NB4 (cell line): Measurements from ENCODE around the gene FGF19.

Source experiments
- DNase-seq: peaks from one replicate; pipeline ENCODE4 v3.0.0; 2010; ENCODE audit warnings: low read depth
- H3K4me3 ChIP-seq: one replicate; pipeline ENCODE4 v1.5.1; 2011; ENCODE audit warnings: mild to moderate bottlenecking, low read depth, low read length, moderate library complexity
- CTCF ChIP-seq: IDR thresholded peaks from one replicate; pipeline ENCODE4 v1.5.1; 2012; ENCODE audit warnings: low read depth, low read length
- MAX ChIP-seq: IDR thresholded peaks from 2 replicates; pipeline ENCODE4 v1.6.1; 2011; ENCODE audit warnings: low read depth, low read length
- MYC ChIP-seq: IDR thresholded peaks from 2 replicates; pipeline ENCODE4 v1.6.1; 2011; ENCODE audit warnings: low read depth, low read length
- POLR2A ChIP-seq: IDR thresholded peaks from 2 replicates; pipeline ENCODE4 v1.6.1; 2011; ENCODE audit warnings: mild to moderate bottlenecking; ENCODE audit not compliant: insufficient read length; ENCODE audit errors: extremely low read depth

Gene FGF19

GRCh38 chr11:69734367-69734766 is 30.5 kb upstream of the FGF19 start:
- TF ChIP-seq CTCF (no peak), POLR2A (no peak), MYC (no peak), MAX (no peak)
- no peak overlapping the region for H3K4me3 ChIP-seq
- no peak for DNase-seq

DNA sequence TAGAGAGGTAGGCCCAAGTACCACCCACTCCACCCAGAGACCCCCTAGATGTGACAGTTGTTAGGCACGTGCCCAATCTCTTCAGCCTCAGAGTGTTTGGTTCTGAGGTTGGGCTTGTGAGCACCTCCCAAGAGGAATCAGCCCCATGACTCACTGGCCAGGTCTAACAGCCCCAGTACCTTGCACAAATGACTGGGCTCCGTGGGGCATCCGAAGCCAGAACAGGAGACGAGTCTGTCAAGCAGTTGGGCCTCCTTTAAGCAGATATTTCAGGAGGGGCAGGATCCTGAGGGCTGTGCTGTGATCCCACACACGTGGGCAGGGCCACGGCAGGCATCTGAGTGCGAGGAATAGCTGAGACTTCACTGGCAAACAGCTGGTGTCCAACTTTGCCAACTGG is 29.1 kb upstream of the FGF19 start:
- TF ChIP-seq MAX (no peak), MYC (no peak), POLR2A (no peak), CTCF (no peak)
- H3K4me3 ChIP-seq, result no peak overlapping the region
- no peak for DNase-seq

GRCh38 chr11:69731110-69731509 is 27.3 kb upstream of the FGF19 start:
- no peak for DNase-seq
- TF ChIP-seq CTCF (no peak), MAX (no peak)
- H3K4me3 ChIP-seq, result no peak overlapping the region

- no peak for DNase-seq
- TF ChIP-seq POLR2A, result no peak
- no peak for TF ChIP-seq MAX
- no peak for TF ChIP-seq CTCF
- TF ChIP-seq MYC, result no peak
- H3K4me3 ChIP-seq, result no peak overlapping the region
These were observed 26.7 kb upstream of the FGF19 start for GRCh38 chr11:69730500-69730899.

GRCh38 chr11:69729252-69729651 is 25.4 kb upstream of the FGF19 start:
- no peak for DNase-seq
- TF ChIP-seq MYC, result no peak
- no peak for TF ChIP-seq CTCF
- no peak for TF ChIP-seq MAX
- TF ChIP-seq POLR2A, result no peak

DNA sequence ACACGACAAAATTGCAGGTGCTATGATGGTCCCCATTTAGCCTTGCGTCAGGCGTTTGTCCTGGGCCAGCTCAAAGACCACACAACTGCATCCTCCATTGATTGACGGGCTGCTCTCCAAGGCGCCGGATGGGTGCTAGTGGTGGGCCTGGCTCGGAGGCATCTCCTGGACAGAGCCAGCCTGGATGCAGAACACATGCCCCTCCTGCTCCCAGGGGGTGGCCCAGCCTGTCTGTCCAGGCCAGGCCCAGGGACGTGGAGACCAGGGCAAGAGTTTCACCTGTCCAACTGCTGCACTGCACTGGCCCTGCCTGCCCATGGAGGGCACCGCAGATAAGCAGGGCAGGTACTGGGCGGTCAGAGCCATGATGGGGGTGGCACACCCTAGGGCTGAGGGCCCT is 23.4 kb upstream of the FGF19 start:
- TF ChIP-seq MAX (no peak), MYC (no peak)
- H3K4me3 ChIP-seq, result no peak overlapping the region
- no peak for DNase-seq

More at GRCh38 chr11:69729252-69729651, 25.4 kb upstream of the FGF19 start:
- H3K4me3 ChIP-seq, result no peak overlapping the region
